Prostate gland (tissue), 2 donors: ENCODE measurements around the gene SRGAP2C.
"Not testable (repeated sequence)": the region's sequence is repeated elsewhere in the genome, so short reads cannot be mapped to it uniquely, and the experiment has no call there.

ENCODE experiments used
- POLR2A ChIP-seq: fragments of 450-650 bp; IDR thresholded peaks from one replicate; pipeline ENCODE4 v1.6.1; 2016; ENCODE audit warnings: antibody characterized with exemption, mild to moderate bottlenecking
- TF ChIP-seq, protein P1 (sequence below), 4 experiments: fragments of 200-600 bp in 2 of 4; fragments of 450-650 bp in 2 of 4; sonication (generic) in 2 of 4; IDR thresholded peaks; 1 replicate in 3 of 4; 2 replicates in 1 of 4; pipeline ENCODE4 v1.5.1; 2016 to 2019; ENCODE audit warnings: antibody characterized with exemption in 4 of 4, mild to moderate bottlenecking in 2 of 4, moderate library complexity in 2 of 4

DNA sequence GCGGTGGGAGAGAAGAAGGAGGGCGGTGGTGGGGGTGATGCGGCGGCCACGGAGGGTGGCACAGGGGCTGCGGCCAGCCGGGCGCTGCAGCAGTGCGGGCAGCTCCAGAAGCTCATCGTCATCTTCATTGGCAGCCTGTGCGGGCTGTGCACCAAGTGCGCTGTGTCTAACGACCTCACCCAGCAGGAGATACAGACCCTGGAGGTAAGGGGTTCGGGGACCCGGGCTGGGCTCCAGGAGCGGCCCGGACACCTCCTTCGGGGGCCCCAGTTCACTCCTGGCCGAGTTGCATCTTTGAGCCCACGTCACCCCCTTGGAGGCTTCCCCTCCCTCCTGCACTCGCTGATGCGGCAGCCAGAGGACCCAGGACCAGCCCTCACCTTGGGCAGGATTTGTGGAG is 212.3 kb downstream of the SRGAP2C start:
- TF ChIP-seq POLR2A, result not testable (repeated sequence)
- TF ChIP-seq, protein P1, sequence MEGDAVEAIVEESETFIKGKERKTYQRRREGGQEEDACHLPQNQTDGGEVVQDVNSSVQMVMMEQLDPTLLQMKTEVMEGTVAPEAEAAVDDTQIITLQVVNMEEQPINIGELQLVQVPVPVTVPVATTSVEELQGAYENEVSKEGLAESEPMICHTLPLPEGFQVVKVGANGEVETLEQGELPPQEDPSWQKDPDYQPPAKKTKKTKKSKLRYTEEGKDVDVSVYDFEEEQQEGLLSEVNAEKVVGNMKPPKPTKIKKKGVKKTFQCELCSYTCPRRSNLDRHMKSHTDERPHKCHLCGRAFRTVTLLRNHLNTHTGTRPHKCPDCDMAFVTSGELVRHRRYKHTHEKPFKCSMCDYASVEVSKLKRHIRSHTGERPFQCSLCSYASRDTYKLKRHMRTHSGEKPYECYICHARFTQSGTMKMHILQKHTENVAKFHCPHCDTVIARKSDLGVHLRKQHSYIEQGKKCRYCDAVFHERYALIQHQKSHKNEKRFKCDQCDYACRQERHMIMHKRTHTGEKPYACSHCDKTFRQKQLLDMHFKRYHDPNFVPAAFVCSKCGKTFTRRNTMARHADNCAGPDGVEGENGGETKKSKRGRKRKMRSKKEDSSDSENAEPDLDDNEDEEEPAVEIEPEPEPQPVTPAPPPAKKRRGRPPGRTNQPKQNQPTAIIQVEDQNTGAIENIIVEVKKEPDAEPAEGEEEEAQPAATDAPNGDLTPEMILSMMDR (IDR thresholded peaks at IDR 0.05), result not testable (repeated sequence)
